GM18858 (cell line): ENCODE data around the gene FHL1.
"Not testable (repeated sequence)": the region's sequence is repeated elsewhere in the genome, so short reads cannot be mapped to it uniquely, and the experiment has no call there.

Experiments used
- ATAC-seq: cut with Tn5 transposase; IDR thresholded peaks from one replicate; pipeline ENCODE4 v1.9.1; 2021; ENCODE audit not compliant: unreplicated experiment

FHL1 gene

GRCh38 chrX:136146614-136147314, 569 bp upstream of the FHL1 start:
- ATAC-seq, result no peak

- no peak for ATAC-seq
These were observed 643 bp downstream of the FHL1 start for GRCh38 chrX:136147976-136148375.

- ATAC-seq, result no peak
These were observed 1.1 kb downstream of the FHL1 start for GRCh38 chrX:136148391-136148790.

GRCh38 chrX:136154998-136155397, 7.7 kb downstream of the FHL1 start:
- ATAC-seq, result no peak

GRCh38 chrX:136156560-136157117, 9.3 kb downstream of the FHL1 start:
- ATAC-seq, result no peak

- no peak for ATAC-seq
These were observed 9.9 kb downstream of the FHL1 start for GRCh38 chrX:136157187-136157586.

GRCh38 chrX:136158685-136159084, 11.4 kb downstream of the FHL1 start:
- ATAC-seq, result no peak

- ATAC-seq, result no peak
These were observed 12.3 kb downstream of the FHL1 start for GRCh38 chrX:136159611-136160025.

GRCh38 chrX:136162827-136163570, 15.7 kb downstream of the FHL1 start:
- ATAC-seq, result no peak

GRCh38 chrX:136163689-136164088, 16.4 kb downstream of the FHL1 start:
- ATAC-seq, result no peak

GRCh38 chrX:136165406-136165805, 18.1 kb downstream of the FHL1 start:
- ATAC-seq, result no peak

- ATAC-seq, result no peak
These were observed 19.0 kb downstream of the FHL1 start for GRCh38 chrX:136166221-136166855.

GRCh38 chrX:136167989-136168388, 20.7 kb downstream of the FHL1 start:
- not testable (repeated sequence) for ATAC-seq

GRCh38 chrX:136168929-136169735, 21.8 kb downstream of the FHL1 start:
- no peak for ATAC-seq

- ATAC-seq, result no peak
These were observed 22.9 kb downstream of the FHL1 start for GRCh38 chrX:136170139-136170800.

GRCh38 chrX:136171420-136171819, 24.1 kb downstream of the FHL1 start:
- ATAC-seq, result no peak

GRCh38 chrX:136176399-136176825, 29.1 kb downstream of the FHL1 start:
- ATAC-seq, result no peak

GRCh38 chrX:136179133-136179532, 31.8 kb downstream of the FHL1 start:
- no peak for ATAC-seq

GRCh38 chrX:136182414-136182813, 35.1 kb downstream of the FHL1 start:
- ATAC-seq, result no peak

- ATAC-seq, result no peak
These were observed 35.8 kb downstream of the FHL1 start for GRCh38 chrX:136183172-136183571.
